Measurements from ENCODE around the gene HRCT1. TPM values are rescaled to one million over a fixed set of nuclear protein-coding genes. Genes with fewer than 3 reads are reported as not detected.
A peak's percentile ranks its signal among the peaks of the same experiment; 100 is the strongest.

HRCT1 gene
- total and polyA plus RNA-seq, 7 donors = 2.1 to 88.5 (median 5.4) TPM

DNA sequence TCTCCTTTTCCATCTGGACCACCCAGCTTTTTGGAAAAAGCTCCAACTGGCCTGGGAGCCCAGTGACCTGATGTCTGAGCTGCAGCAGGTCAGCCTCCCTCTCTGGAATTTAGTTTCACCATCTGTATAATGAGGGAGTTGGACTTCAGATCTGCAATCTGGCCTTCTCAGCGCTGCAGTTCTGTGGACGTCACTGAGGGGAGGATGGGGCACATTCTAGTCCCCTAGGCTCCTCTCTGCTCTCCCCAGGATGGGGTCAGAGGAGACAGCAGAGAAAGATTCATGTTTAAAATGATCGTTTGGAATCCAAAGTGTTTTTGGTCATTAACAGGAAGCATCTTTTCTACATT lies 46.0 kb upstream of the HRCT1 start:
- H3K27me3 ChIP-seq = no peaks in the 10 kb centered on the region
- TF ChIP-seq POLR2AphosphoS5 (IDR thresholded peaks at IDR 0.05) (no peak), POLR2A (IDR thresholded peaks at IDR 0.05) (no peak), EP300 (IDR thresholded peaks at IDR 0.05) (no peak)
- TF ChIP-seq, protein P1, sequence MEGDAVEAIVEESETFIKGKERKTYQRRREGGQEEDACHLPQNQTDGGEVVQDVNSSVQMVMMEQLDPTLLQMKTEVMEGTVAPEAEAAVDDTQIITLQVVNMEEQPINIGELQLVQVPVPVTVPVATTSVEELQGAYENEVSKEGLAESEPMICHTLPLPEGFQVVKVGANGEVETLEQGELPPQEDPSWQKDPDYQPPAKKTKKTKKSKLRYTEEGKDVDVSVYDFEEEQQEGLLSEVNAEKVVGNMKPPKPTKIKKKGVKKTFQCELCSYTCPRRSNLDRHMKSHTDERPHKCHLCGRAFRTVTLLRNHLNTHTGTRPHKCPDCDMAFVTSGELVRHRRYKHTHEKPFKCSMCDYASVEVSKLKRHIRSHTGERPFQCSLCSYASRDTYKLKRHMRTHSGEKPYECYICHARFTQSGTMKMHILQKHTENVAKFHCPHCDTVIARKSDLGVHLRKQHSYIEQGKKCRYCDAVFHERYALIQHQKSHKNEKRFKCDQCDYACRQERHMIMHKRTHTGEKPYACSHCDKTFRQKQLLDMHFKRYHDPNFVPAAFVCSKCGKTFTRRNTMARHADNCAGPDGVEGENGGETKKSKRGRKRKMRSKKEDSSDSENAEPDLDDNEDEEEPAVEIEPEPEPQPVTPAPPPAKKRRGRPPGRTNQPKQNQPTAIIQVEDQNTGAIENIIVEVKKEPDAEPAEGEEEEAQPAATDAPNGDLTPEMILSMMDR (IDR thresholded peaks at IDR 0.05) = no peak
- H3K27ac ChIP-seq = no peak overlapping the region
- no peaks in the 10 kb centered on the region for H3K9me3 ChIP-seq
- no peaks in the 10 kb centered on the region for H3K36me3 ChIP-seq
- 46 to 55% methylated on average over 3 of the region's 3 CpGs for WGBS, 2 donors
- no peaks in the 10 kb centered on the region for H3K4me1 ChIP-seq
- intact Hi-C loops (cut with DNase I) = no loop called here
- no peak overlapping the region for H3K4me3 ChIP-seq
- peak; percentile 34 for DNase-seq

DNA sequence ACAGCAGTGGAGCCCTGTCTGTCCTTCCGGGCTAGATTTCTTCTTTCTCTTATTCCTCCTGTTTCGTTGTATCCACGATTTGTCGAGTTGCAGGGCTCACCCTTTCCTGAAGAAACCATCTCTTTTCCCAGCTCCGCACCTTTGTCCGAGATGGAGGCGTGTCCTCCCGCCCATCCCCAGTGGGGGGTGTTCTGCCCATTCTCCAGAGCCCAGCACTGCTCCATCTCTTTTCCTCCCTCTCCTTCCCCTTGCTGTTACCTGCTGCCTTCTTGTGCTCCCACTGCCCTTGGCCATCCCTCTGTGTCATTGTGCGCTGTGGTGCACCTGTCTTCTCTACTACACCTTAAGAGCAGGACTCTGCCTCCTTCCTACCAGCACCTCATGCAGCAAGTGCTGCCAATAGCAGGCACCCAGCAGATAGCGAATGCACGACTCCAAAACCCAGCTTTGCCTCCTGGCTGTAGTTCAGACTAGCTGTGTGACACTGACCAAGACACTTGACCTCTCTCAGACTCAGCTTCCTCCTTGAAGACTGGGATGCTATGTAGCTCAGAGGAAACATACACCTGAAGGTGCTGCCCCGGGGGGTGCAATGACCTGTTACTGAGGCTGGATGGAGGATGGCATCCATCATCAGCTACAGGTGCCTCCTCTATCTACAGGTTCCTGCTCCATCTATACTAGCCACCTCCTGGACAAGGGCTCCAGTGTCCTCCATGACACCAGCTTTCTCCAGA lies 44.7 kb upstream of the HRCT1 start:
- DNase-seq = peak; percentile 30
- Histone ChIP-seq H3K27ac (no peak overlapping the region), H3K9me3 (no peaks in the 10 kb centered on the region), H3K4me3 (no peak overlapping the region), H3K36me3 (no peaks in the 10 kb centered on the region), H3K27me3 (no peaks in the 10 kb centered on the region), H3K4me1 (no peaks in the 10 kb centered on the region)
- TF ChIP-seq, protein P1 (IDR thresholded peaks at IDR 0.05) = no peak
- TF ChIP-seq POLR2AphosphoS5 (IDR thresholded peaks at IDR 0.05) (no peak), POLR2A (IDR thresholded peaks at IDR 0.05) (no peak), EP300 (IDR thresholded peaks at IDR 0.05) (no peak)
- 39 to 63% methylated on average over 12 of the region's 12 CpGs for WGBS, 2 donors
- intact Hi-C loops (cut with DNase I) = no loop called here

DNA sequence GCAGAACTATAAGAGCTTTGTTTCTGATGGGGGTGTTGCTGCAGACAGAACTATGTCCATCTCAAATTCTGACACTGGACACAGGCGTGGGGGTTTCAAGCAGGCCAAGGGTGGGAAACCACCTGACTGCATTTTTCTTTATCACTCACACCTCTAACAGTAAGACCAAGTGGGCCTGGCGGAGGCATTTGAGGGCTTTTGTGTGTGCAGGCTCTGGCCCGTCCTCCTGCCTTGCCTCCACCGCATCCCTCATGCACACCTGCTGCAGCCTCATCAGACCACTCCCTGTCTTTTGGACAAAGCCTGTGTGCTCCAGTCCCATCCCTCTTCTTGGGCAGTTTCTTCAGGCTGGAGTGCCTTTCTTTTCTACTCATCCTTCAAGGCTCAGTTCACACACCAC lies 43.7 kb upstream of the HRCT1 start:
- Histone ChIP-seq H3K36me3 (no peaks in the 10 kb centered on the region), H3K4me3 (no peak overlapping the region), H3K4me1 (no peaks in the 10 kb centered on the region), H3K27ac (no peak overlapping the region), H3K9me3 (no peaks in the 10 kb centered on the region), H3K27me3 (peaks cover 0 to under 1% (median 0%) of the 10 kb centered on the region in 3 donors)
- intact Hi-C loops (cut with DNase I) = no loop called here
- no peak for DNase-seq
- WGBS, 2 donors = 71 to 88% methylated on average over 4 of the region's 4 CpGs
- TF ChIP-seq, protein P1 (IDR thresholded peaks at IDR 0.05) = no peak
- TF ChIP-seq POLR2A (IDR thresholded peaks at IDR 0.05) = no peak
- TF ChIP-seq EP300 (IDR thresholded peaks at IDR 0.05) = no peak
- no peak for TF ChIP-seq POLR2AphosphoS5 (IDR thresholded peaks at IDR 0.05)

DNA sequence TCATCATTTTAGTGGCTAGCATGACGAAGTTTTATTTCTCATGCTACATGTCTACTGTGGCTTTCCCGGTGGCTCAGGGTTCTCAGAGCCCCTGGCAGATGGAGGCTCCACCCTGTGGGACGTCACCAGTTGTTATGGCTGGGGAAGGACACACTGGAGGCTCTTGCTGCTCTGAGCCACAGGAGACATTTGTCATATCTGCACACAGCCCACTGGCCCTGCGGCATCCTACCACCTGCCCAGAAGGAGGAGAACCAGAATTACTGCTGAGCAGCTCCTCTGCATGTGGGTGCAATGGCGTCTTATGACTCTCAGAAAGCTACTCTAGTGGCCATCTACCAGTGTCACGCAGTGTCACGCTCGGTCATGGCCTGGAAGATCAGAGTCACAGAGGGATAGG lies 42.4 kb upstream of the HRCT1 start:
- Histone ChIP-seq H3K36me3 (no peaks in the 10 kb centered on the region), H3K4me3 (no peak overlapping the region), H3K4me1 (no peaks in the 10 kb centered on the region), H3K27ac (no peak overlapping the region), H3K9me3 (no peaks in the 10 kb centered on the region), H3K27me3 (peaks cover 0 to 6% (median 0%) of the 10 kb centered on the region in 3 donors)
- no peak for DNase-seq
- TF ChIP-seq, protein P1 (IDR thresholded peaks at IDR 0.05) = no peak
- TF ChIP-seq EP300 (IDR thresholded peaks at IDR 0.05) = no peak
- TF ChIP-seq POLR2A (IDR thresholded peaks at IDR 0.05) = no peak
- 66 to 78% methylated on average over 8 of the region's 8 CpGs for WGBS, 2 donors
- intact Hi-C loops (cut with DNase I) = no loop called here

Data from sigmoid colon (tissue), 7 donors.